ENCODE data around the gene DTNB. TPM values are rescaled to one million over a fixed set of nuclear protein-coding genes. Genes with fewer than 3 reads are reported as not detected.

Gene DTNB
- total and polyA plus RNA-seq, 7 donors, result 2.4 to 7.8 (median 4.8) TPM

GRCh38 chr2:25341753-25342371 lies 331.5 kb downstream of the DTNB start, which contains the start of gene DNMT3A:
TSS of gene DNMT3A (minus strand) at chr2:25341925. CDS start at chr2:25313984, 27,941 bp downstream.
- TF ChIP-seq EP300 (IDR thresholded peaks at IDR 0.05) (no peak), CTCF (IDR thresholded peaks at IDR 0.05) (no peak), POLR2A (IDR thresholded peaks at IDR 0.05) (no peak), POLR2AphosphoS5 (IDR thresholded peaks at IDR 0.05) (no peak)
- H3K27me3 ChIP-seq, result no peaks in the 10 kb centered on the region
- peak within 1 kb of the TSS; percentile 87 to 93 (median 92) for H3K27ac ChIP-seq
- intact Hi-C loops (cut with DNase I), result loop anchor here (1.0 to 5.0 kb wide), 3 partner anchors 35 to 65 kb away; no protein-coding TSS in a partner anchor
- no peaks in the 10 kb centered on the region for H3K9me3 ChIP-seq
- no peaks in the 10 kb centered on the region for H3K36me3 ChIP-seq
- WGBS, 2 donors, result 1% methylated on average over 100 of the region's 100 CpGs
- H3K4me1 ChIP-seq, result peaks cover 0 to 44% (median 36%) of the 10 kb centered on the region in 4 donors
- H3K4me3 ChIP-seq, result peak within 1 kb of the TSS; percentile 62 to 89 (median 76)
- peak; percentile 88 for DNase-seq

DNA sequence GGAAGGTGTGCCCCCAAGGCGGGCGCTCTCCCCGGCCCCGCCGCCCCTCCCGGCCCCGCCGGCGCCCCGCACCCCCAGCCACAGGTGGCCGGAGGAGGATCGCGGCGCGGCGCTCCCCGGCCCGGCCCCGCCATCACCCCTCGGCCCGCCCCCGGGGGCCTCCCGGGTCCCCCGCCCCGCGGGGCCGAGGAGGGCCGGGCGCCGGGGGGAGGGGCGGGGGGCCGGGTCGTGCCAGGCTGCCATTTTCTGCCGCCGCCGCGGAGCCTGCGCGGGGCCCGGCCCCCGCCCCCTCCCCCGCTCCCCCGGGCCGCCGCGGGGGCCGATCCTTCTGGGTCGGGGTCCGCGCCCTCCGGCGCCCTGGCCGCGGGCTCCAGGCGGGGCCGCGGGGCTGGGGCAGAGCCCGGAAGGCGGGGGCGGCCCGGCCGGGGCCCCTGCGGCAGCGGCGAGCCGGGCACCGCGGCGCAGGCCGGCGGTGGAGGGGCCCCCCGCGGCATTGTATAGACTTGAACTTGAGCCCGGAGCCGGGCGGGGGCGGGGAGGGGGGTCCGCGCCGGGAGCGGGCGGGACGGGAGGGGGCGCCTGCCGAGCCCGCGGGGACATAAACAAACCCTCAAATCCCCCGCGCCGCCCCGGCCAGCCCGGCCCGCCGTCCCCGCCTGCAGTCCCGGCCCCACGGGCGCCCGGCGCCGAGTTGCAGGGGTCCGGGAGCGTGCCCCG lies 332.2 kb downstream of the DTNB start:
- Histone ChIP-seq H3K4me3 (peak overlapping the region; percentile 62 to 89 (median 76)), H3K27ac (peak overlapping the region; percentile 87 to 93 (median 92)), H3K4me1 (peaks cover 0 to 50% (median 43%) of the 10 kb centered on the region in 4 donors), H3K9me3 (no peaks in the 10 kb centered on the region), H3K36me3 (no peaks in the 10 kb centered on the region), H3K27me3 (no peaks in the 10 kb centered on the region)
- no peak for DNase-seq
- no peak for TF ChIP-seq CTCF (IDR thresholded peaks at IDR 0.05)
- TF ChIP-seq EP300 (IDR thresholded peaks at IDR 0.05), result no peak
- TF ChIP-seq POLR2A (IDR thresholded peaks at IDR 0.05), result no peak
- no peak for TF ChIP-seq POLR2AphosphoS5 (IDR thresholded peaks at IDR 0.05)
- 1% methylated on average over 104 of the region's 104 CpGs for WGBS, 2 donors
- intact Hi-C loops (cut with DNase I), result loop anchor here (5.0 kb wide), 1 partner anchor 34 kb away; no protein-coding TSS in a partner anchor

DNA sequence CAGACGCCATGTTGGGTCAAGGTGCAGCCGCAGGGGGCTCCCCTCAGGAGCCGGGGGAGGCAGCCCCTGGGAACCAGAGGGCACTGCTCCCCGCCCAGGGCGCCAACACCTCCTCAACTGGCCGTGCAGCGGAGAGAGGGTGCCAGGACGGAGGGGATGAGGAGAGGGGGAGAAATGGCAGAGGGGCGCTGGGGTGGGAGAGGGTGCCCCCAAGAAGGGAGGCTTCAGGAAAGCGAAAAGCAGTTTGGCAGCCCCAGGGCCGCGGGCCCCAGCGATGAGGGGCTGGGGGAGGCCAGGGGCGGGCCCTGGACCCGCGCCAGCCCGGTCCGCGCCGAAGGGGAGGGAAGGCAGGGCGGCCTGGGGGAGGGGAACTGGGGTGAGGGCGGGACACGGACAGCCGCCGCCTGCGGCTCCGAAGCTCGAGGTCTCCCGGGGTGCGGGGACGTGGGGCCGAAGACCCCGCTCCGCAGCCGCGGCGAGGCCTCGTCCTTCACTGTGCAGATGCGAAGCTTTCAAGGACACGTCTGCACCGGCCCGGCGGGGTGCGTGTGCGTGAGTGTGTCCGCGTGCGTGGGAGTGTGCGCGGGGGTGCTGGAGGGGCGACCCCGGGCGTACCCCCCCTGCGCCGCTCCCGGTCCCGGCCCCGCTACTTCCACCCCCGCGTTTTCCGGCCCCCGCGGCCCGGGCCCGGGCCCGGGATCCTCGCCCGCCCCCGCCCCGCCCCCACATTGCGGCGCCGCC lies 333.0 kb downstream of the DTNB start:
- Histone ChIP-seq H3K27ac (peak overlapping the region; percentile 87 to 93 (median 92)), H3K36me3 (no peaks in the 10 kb centered on the region), H3K4me1 (peaks cover 0 to 59% (median 50%) of the 10 kb centered on the region in 4 donors), H3K27me3 (no peaks in the 10 kb centered on the region), H3K4me3 (peak overlapping the region; percentile 62 to 89 (median 76)), H3K9me3 (no peaks in the 10 kb centered on the region)
- DNase-seq, result peak; percentile 77
- TF ChIP-seq POLR2AphosphoS5 (IDR thresholded peaks at IDR 0.05), result peak in 2 of 4 donors; percentile 38 to 41
- no peak for TF ChIP-seq EP300 (IDR thresholded peaks at IDR 0.05)
- TF ChIP-seq POLR2A (IDR thresholded peaks at IDR 0.05), result no peak
- no peak for TF ChIP-seq CTCF (IDR thresholded peaks at IDR 0.05)
- intact Hi-C loops (cut with DNase I), result loop anchor here (5.0 kb wide), 1 partner anchor 33 kb away; no protein-coding TSS in a partner anchor
- 3 to 7% methylated on average over 73 of the region's 73 CpGs for WGBS, 2 donors

- H3K27ac ChIP-seq, result peak overlapping the region; percentile 87 to 93 (median 92)
- intact Hi-C loops (cut with DNase I), result loop anchor here (5.0 kb wide), 2 partner anchors 32 to 42 kb away; no protein-coding TSS in a partner anchor
- H3K4me1 ChIP-seq, result peaks cover 0 to 64% (median 53%) of the 10 kb centered on the region in 4 donors
- peak; percentile 81 for DNase-seq
- no peaks in the 10 kb centered on the region for H3K9me3 ChIP-seq
- WGBS, 2 donors, result 20 to 62% methylated on average over 18 of the region's 18 CpGs
- TF ChIP-seq EP300 (IDR thresholded peaks at IDR 0.05) (no peak), CTCF (IDR thresholded peaks at IDR 0.05) (peak in 1 of 4 experiments; percentile 12), POLR2AphosphoS5 (IDR thresholded peaks at IDR 0.05) (peak in 3 of 4 donors; percentile 31 to 42 (median 35))
- peak overlapping the region; percentile 62 to 89 (median 76) for H3K4me3 ChIP-seq
- H3K36me3 ChIP-seq, result no peaks in the 10 kb centered on the region
- no peaks in the 10 kb centered on the region for H3K27me3 ChIP-seq
Measured at GRCh38 chr2:25339791-25340180, 333.6 kb downstream of the DTNB start.
